ENCODE measurements around the gene LGR4. TPM values are rescaled to one million over a fixed set of nuclear protein-coding genes. Genes with fewer than 3 reads are reported as not detected.

LGR4 gene
- total RNA-seq, 1 donor from 2014 or later, result 154 TPM

- no peak for TF ChIP-seq CTCF (IDR thresholded peaks at IDR 0.05; ENCODE audit: unreplicated experiment)
- Mint-ChIP-seq H3K4me1 (ENCODE audit: low read depth) (peaks cover 1% of the 10 kb centered on the region), H3K27ac (no peak overlapping the region), H3K4me3 (ENCODE audit: low read depth) (no peak overlapping the region), H3K27me3 (no peaks in the 10 kb centered on the region), H3K36me3 (ENCODE audit: insufficient read depth) (peaks cover 22% of the 10 kb centered on the region), H3K9me3 (ENCODE audit: low read depth) (peaks cover 6% of the 10 kb centered on the region)
- DNase-seq (ENCODE audit: low spot score, unreplicated experiment), result no peak
Observed at GRCh38 chr11:27319072-27319471, 153.5 kb downstream of the LGR4 start.

- H3K9me3 Mint-ChIP-seq (ENCODE audit: low read depth), result peaks cover 6% of the 10 kb centered on the region
- DNase-seq (ENCODE audit: low spot score, unreplicated experiment), result no peak
- no peak overlapping the region for H3K27ac Mint-ChIP-seq
Observed at GRCh38 chr11:27317751-27318150, 154.8 kb downstream of the LGR4 start.

More at GRCh38 chr11:27317751-27318150, 154.8 kb downstream of the LGR4 start:
- TF ChIP-seq CTCF (IDR thresholded peaks at IDR 0.05; ENCODE audit: unreplicated experiment), result no peak
- H3K4me1 Mint-ChIP-seq (ENCODE audit: low read depth), result peaks cover 7% of the 10 kb centered on the region
- no peak overlapping the region for H3K4me3 Mint-ChIP-seq (ENCODE audit: low read depth)
- H3K36me3 Mint-ChIP-seq (ENCODE audit: insufficient read depth), result peaks cover 16% of the 10 kb centered on the region
- H3K27me3 Mint-ChIP-seq, result no peaks in the 10 kb centered on the region

Small RNA genes lying within 50 kb of the gene (microRNA-seq; reads per million reads assigned to microRNA genes)
- gene MIR8087 (ENCODE audit: borderline number of aligned reads, unreplicated experiment), result not detected

Other genes starting within 250 kb of the LGR4 start
- 25.9 and 32.2 TPM in 2 replicates for gene CCDC34, start 109.6 kb downstream of the LGR4 start, total RNA-seq
- gene LIN7C, start 34.0 kb upstream of the LGR4 start, total RNA-seq, result 36.5 and 38.2 TPM in 2 replicates
- 2.7 and 3.5 TPM in 2 replicates for gene BDNF, start 227.7 kb upstream of the LGR4 start, total RNA-seq